ENCODE results near the gene KCNJ6. TPM values are rescaled to one million over a fixed set of nuclear protein-coding genes. Genes with fewer than 3 reads are reported as not detected.

The KCNJ6 gene
- total RNA-seq, 1 experiment from 2014 or later = not detected

DNA sequence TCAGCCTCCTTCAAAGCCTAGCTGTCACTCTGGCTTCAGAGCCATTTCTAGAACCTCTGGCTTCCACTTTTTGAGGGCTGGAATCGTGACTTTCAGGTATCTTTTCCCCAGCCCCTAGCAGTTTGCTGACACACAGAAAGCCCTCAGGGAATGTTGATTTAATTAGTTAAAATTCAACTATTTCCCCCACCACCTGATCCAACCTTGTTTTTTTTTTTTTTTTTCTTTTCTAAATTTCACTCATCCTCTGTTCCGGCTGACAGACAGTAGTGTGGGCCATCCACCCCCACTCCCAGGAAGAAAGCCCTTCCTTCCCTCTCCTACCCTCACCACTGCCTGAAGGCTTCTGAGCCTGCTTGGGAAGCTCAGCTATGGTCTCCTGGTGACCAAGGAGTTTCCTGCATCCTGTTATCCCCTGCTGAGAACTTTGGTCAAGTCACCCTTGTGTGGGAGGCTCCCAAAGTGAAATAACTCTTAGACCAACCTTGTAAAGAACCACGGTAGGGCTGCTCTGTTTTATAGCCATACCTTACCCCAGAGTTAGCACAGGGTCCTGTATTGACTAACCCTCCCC is 29.4 kb downstream of the KCNJ6 start:
- POLR2A ChIA-PET = no interaction called here

DNA sequence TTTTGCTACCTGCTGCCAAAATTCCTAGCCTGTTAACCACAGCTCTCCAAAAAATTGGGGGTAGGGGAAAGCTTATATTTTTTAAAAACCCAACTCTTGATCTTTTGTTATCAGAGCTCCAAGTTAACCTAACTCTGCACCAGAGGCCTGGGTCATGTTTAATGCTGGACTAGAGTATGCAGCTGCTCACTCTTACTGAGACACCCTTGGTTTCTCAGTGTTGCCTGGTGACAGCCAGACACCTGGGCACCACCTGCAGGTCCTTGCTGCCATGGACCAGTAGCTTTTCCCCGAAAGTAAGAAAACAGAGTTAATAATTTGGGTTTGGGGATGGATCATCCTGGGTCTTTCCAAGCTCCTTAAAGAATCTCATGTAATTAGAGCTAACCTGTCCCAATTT is 30.1 kb downstream of the KCNJ6 start:
- in situ Hi-C loops (cut with HindIII; ENCODE audit: low pct_unique_long_range_greater_than_20kb, low sequenced_read_pairs) = no loop called here

More for the DNA sequence above, 29.4 kb downstream of the KCNJ6 start:
- H3K27me3 ChIP-seq (ENCODE audit: control insufficient read depth, insufficient read depth, low read length) = no peaks in the 10 kb centered on the region; the same call in 1 of the 2 replicates
- H3K4me1 ChIP-seq (ENCODE audit: control insufficient read depth, insufficient read depth, low read length) = no peaks in the 10 kb centered on the region
- in situ Hi-C loops (cut with HindIII; ENCODE audit: low pct_unique_long_range_greater_than_20kb, low sequenced_read_pairs) (no loop called here), intact Hi-C loops (cut with micrococcal nuclease; ENCODE audit: unreplicated experiment) (no loop called here)
- no peak overlapping the region for H3K4me3 ChIP-seq (ENCODE audit: low read depth in 2 of 2, low read length in 2 of 2)
- TF ChIP-seq TCF7L2 (IDR thresholded peaks at IDR 0.05; ENCODE audit: low read depth, low read length) = no peak
- TF ChIP-seq SIN3A (IDR thresholded peaks at IDR 0.05; ENCODE audit: borderline replicate concordance, insufficient read depth, low read depth, low read length) = no peak
- TF ChIP-seq, protein P1, sequence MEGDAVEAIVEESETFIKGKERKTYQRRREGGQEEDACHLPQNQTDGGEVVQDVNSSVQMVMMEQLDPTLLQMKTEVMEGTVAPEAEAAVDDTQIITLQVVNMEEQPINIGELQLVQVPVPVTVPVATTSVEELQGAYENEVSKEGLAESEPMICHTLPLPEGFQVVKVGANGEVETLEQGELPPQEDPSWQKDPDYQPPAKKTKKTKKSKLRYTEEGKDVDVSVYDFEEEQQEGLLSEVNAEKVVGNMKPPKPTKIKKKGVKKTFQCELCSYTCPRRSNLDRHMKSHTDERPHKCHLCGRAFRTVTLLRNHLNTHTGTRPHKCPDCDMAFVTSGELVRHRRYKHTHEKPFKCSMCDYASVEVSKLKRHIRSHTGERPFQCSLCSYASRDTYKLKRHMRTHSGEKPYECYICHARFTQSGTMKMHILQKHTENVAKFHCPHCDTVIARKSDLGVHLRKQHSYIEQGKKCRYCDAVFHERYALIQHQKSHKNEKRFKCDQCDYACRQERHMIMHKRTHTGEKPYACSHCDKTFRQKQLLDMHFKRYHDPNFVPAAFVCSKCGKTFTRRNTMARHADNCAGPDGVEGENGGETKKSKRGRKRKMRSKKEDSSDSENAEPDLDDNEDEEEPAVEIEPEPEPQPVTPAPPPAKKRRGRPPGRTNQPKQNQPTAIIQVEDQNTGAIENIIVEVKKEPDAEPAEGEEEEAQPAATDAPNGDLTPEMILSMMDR (IDR thresholded peaks at IDR 0.05) = no peak
- no peak for TF ChIP-seq REST (IDR thresholded peaks at IDR 0.05; ENCODE audit: insufficient read depth in 1 of 2, low read depth in 2 of 2, low read length in 1 of 2)
- TF ChIP-seq POLR2AphosphoS5 (IDR thresholded peaks at IDR 0.05; ENCODE audit: low read depth, low read length) = no peak
- ATAC-seq (no peak), DNase-seq (ENCODE audit: low read depth, low spot score) (no peak)
- H3K9me3 ChIP-seq (ENCODE audit: control insufficient read depth, insufficient read depth, low read depth, low read length) = no peaks in the 10 kb centered on the region
- CTCF ChIA-PET = interaction anchor here (0.7 kb wide), 1 partner anchor 11 kb away, joined by 10 read pairs; no protein-coding TSS in a partner anchor
- H3K27ac ChIP-seq (ENCODE audit: low read length) = no peak overlapping the region
- no peaks in the 10 kb centered on the region for H3K36me3 ChIP-seq (ENCODE audit: control insufficient read depth, insufficient read depth, low read length)
- no TSS peak for BruUV-seq (replicated peaks)

More for the DNA sequence above, 30.1 kb downstream of the KCNJ6 start:
- DNase-seq (ENCODE audit: low read depth, low spot score) (no peak), ATAC-seq (no peak)
- Histone ChIP-seq H3K27me3 (ENCODE audit: control insufficient read depth, insufficient read depth, low read length) (no peaks in the 10 kb centered on the region; the same call in 1 of the 2 replicates), H3K4me3 (ENCODE audit: low read depth in 2 of 2, low read length in 2 of 2) (no peak overlapping the region), H3K4me1 (ENCODE audit: control insufficient read depth, insufficient read depth, low read length) (no peaks in the 10 kb centered on the region), H3K36me3 (ENCODE audit: control insufficient read depth, insufficient read depth, low read length) (no peaks in the 10 kb centered on the region), H3K9me3 (ENCODE audit: control insufficient read depth, insufficient read depth, low read depth, low read length) (no peaks in the 10 kb centered on the region), H3K27ac (ENCODE audit: low read length) (no peak overlapping the region)
- CTCF ChIA-PET = interaction anchor here (0.7 kb wide), 1 partner anchor 11 kb away, joined by 10 read pairs; no protein-coding TSS in a partner anchor
- no peak for TF ChIP-seq REST (IDR thresholded peaks at IDR 0.05; ENCODE audit: insufficient read depth in 1 of 2, low read depth in 2 of 2, low read length in 1 of 2)
- TF ChIP-seq POLR2AphosphoS5 (IDR thresholded peaks at IDR 0.05; ENCODE audit: low read depth, low read length) = no peak
- TF ChIP-seq, protein P1 (IDR thresholded peaks at IDR 0.05) = no peak
- TF ChIP-seq SIN3A (IDR thresholded peaks at IDR 0.05; ENCODE audit: borderline replicate concordance, insufficient read depth, low read depth, low read length) = no peak
- TF ChIP-seq TCF7L2 (IDR thresholded peaks at IDR 0.05; ENCODE audit: low read depth, low read length) = no peak
- intact Hi-C loops (cut with micrococcal nuclease; ENCODE audit: unreplicated experiment) = no loop called here
- POLR2A ChIA-PET = no interaction called here
- no TSS peak for BruUV-seq (replicated peaks)
